Stomach (tissue), 9 donors: ENCODE results near the gene COA1. TPM values are rescaled to one million over a fixed set of nuclear protein-coding genes. Genes with fewer than 3 reads are reported as not detected.

ENCODE experiments used
- DNase-seq, 2 donors: peaks; one replicate each; pipeline versions ENCODE4 v3.0.0 to v3.0.0-alpha.2; 2013 to 2019
- H3K27ac ChIP-seq, 5 donors: fragments of 200-600 bp in 4 of 5; sonication (generic) in 4 of 5; one replicate each; pipeline ENCODE4 v1.5.1; 2013 to 2019; ENCODE audit warnings: mild to moderate bottlenecking in 1 of 5, moderate library complexity in 1 of 5
- H3K27me3 ChIP-seq, 3 donors: fragments of 200-600 bp; sonication (generic); one replicate each; pipeline ENCODE4 v1.5.1; 2017 to 2019; ENCODE audit warnings: mixed run types in 1 of 3
- H3K36me3 ChIP-seq, 4 donors: fragments of 200-600 bp; sonication (generic); 1 replicate in 3 of 4; 2 replicates in 1 of 4; pipeline ENCODE4 v1.5.1; 2016 to 2019
- H3K4me1 ChIP-seq, 4 donors: fragments of 200-600 bp; sonication (generic); one replicate each; pipeline ENCODE4 v1.5.1; 2016 to 2019
- H3K4me3 ChIP-seq, 4 donors: fragments of 200-600 bp; sonication (generic) in 3 of 4; one replicate each; pipeline ENCODE4 v1.5.1; 2016 to 2019; ENCODE audit warnings: mild to moderate bottlenecking in 1 of 4
- H3K9me3 ChIP-seq, 4 donors: fragments of 200-600 bp; sonication (generic); one replicate each; pipeline ENCODE4 v1.5.1; 2016 to 2019
- CTCF ChIP-seq, 7 experiments: fragments of 450-650 bp in 4 of 7; fragments of 200-600 bp in 3 of 7; sonication (generic) in 3 of 7; IDR thresholded peaks; one replicate each; pipeline ENCODE4 v1.5.1; 2016 to 2019; ENCODE audit warnings: antibody characterized with exemption in 7 of 7, control low read depth in 2 of 7, mild to moderate bottlenecking in 1 of 7
- EP300 ChIP-seq: sonication (generic); formaldehyde crosslinking; IDR thresholded peaks from one replicate; pipeline ENCODE4 v1.6.1; 2017; ENCODE audit warnings: antibody characterized with exemption
- POLR2A ChIP-seq, 4 donors: fragments of 450-650 bp; IDR thresholded peaks; one replicate each; pipeline ENCODE4 v1.6.1; 2016; ENCODE audit warnings: antibody characterized with exemption in 4 of 4, control low read depth in 2 of 4, mild to moderate bottlenecking in 1 of 4, moderate library complexity in 1 of 4
- POLR2AphosphoS5 ChIP-seq, 3 donors: sonication (generic); formaldehyde crosslinking; IDR thresholded peaks; one replicate each; pipeline ENCODE4 v1.6.1; 2016; ENCODE audit warnings: antibody characterized with exemption in 3 of 3
- WGBS, 5 donors: extraction: QIAGEN DNeasy Blood & Tissue Kit in 3 of 5; methylation state at CpG; one replicate each; pipeline versions ENCODE4 v1.1.5 to v1.1.7; 2013 to 2018; 5-methylcytosine and 5-hydroxymethylcytosine counted together
- intact Hi-C: fragments of 100-400 bp; cut with DNase I; formaldehyde crosslinking; loops from one replicate; pipeline ENCODE4 v1.15.1; 2023; ENCODE audit warnings: low total_unique reads
- polyA plus RNA-seq, 3 donors: library from polyadenylated mRNA; stranded (reverse); fragments of 200-250 nt; gene quantifications; one replicate each; pipeline ENCODE4 v1.2.3, GENCODE V29; 2013
- total RNA-seq, 5 donors: library from RNA; depleted of rRNA; stranded (reverse); fragments of >200 nt; gene quantifications; one replicate each; pipeline versions ENCODE4 v1.1.0 to v1.2.3, GENCODE V29; 2014 to 2016
- donor health status: healthy with polysubstance abuse.
- donor health status: Bipolar disorder and iron deficiency.
- donor health status: healthy.

COA1 gene
- total and polyA plus RNA-seq, 8 donors: 13.9 to 184 (median 69.9) TPM

GRCh38 chr7:43650457-43651052, 78.8 kb downstream of the COA1 start:
- TF ChIP-seq POLR2AphosphoS5 (IDR thresholded peaks at IDR 0.05): no peak
- TF ChIP-seq CTCF (IDR thresholded peaks at IDR 0.05): no peak
- TF ChIP-seq EP300: no peak
- TF ChIP-seq POLR2A (IDR thresholded peaks at IDR 0.05): no peak
- H3K9me3 ChIP-seq: no peaks in the 10 kb centered on the region
- intact Hi-C loops: no loop called here
- H3K36me3 ChIP-seq: peaks cover 0 to 4% (median 0%) of the 10 kb centered on the region in 4 donors
- peak overlapping the region; percentile 74 to 92 (median 91) for H3K27ac ChIP-seq
- H3K4me1 ChIP-seq: peaks cover 47 to 75% (median 60%) of the 10 kb centered on the region in 4 donors
- 43 to 65% (median 60%) methylated on average over 9 of the region's 9 CpGs for WGBS, 5 donors
- no peaks in the 10 kb centered on the region for H3K27me3 ChIP-seq
- DNase-seq: no peak
- no peak overlapping the region for H3K4me3 ChIP-seq

- WGBS, 5 donors: 50 to 69% (median 63%) methylated on average over 4 of the region's 4 CpGs
- H3K9me3 ChIP-seq: no peaks in the 10 kb centered on the region
- H3K36me3 ChIP-seq: peaks cover 0 to 11% (median 0%) of the 10 kb centered on the region in 4 donors
- no peaks in the 10 kb centered on the region for H3K27me3 ChIP-seq
- no peak for TF ChIP-seq EP300
- peak in 2 of 3 donors; percentile 54 to 56 for TF ChIP-seq POLR2AphosphoS5 (IDR thresholded peaks at IDR 0.05)
- no peak for TF ChIP-seq CTCF (IDR thresholded peaks at IDR 0.05)
- no peak for TF ChIP-seq POLR2A (IDR thresholded peaks at IDR 0.05)
- H3K27ac ChIP-seq: peak overlapping the region; percentile 59 to 92 (median 91)
- intact Hi-C loops: no loop called here
- peak in 1 of 2 donors; percentile 73 for DNase-seq
- no peak overlapping the region for H3K4me3 ChIP-seq
- peaks cover 47 to 78% (median 60%) of the 10 kb centered on the region in 4 donors for H3K4me1 ChIP-seq
Observed at GRCh38 chr7:43649755-43650274, 79.5 kb downstream of the COA1 start.

DNA sequence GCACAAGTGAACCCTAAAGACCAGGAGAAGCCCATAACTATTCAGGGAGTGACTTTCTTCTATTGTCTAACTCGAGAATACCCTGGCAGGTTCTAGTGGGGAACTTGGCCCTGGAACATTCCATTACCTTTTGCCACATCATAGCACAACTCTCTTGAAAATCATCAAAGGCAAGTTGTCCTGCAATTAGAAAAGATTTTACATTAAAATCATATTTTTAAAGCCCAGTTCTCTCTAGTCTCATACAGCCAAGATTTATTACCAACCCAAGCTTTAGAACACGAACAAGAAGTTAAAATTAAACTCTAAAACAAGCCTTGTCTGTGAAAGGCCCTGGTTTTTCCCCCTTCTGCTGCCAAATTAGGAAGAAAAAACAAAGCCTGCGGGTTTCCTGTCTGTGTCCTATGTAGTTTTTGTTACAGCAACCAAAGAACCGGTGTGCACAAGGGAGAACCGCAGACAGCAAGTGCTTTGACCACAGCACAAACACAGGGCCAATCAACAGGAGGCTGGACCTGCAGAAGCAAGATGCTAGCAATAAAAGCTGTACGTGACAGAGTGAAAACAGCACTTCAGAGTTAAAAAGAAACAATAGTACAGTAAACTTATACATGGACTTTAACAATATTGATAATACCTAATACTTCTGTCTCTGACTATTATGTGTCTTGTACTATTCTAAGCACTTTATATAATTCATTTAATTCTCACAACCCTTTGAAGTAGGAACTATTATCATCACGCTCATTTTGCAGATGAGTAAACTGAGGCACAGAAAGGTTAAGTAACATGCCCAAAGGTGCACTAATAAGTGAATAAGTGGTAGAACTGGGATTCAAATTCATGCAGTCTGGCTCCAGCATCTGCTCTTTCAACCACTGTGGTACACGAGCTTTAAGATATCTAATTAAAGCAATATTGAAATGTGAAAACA, 80.6 kb downstream of the COA1 start:
- Histone ChIP-seq H3K36me3 (peaks cover 3 to 19% (median 8%) of the 10 kb centered on the region in 4 donors), H3K9me3 (no peaks in the 10 kb centered on the region), H3K4me3 (peak overlapping the region in 1 of 4 donors; percentile 4), H3K27me3 (no peaks in the 10 kb centered on the region), H3K4me1 (peaks cover 47 to 81% (median 60%) of the 10 kb centered on the region in 4 donors), H3K27ac (peak overlapping the region; percentile 57 to 92 (median 91))
- peak in 1 of 2 donors; percentile 69 for DNase-seq
- TF ChIP-seq POLR2AphosphoS5 (IDR thresholded peaks at IDR 0.05): peak in 1 of 3 donors; percentile 8
- TF ChIP-seq POLR2A (IDR thresholded peaks at IDR 0.05): no peak
- WGBS, 5 donors: 26 to 49% (median 39%) methylated on average over 8 of the region's 8 CpGs
- intact Hi-C loops: no loop called here

- Histone ChIP-seq H3K36me3 (peaks cover 9 to 27% (median 16%) of the 10 kb centered on the region in 4 donors), H3K27ac (peak overlapping the region; percentile 84 to 92 (median 91)), H3K4me3 (no peak overlapping the region), H3K9me3 (no peaks in the 10 kb centered on the region), H3K4me1 (peaks cover 47 to 78% (median 60%) of the 10 kb centered on the region in 4 donors), H3K27me3 (no peaks in the 10 kb centered on the region)
- intact Hi-C loops: no loop called here
- DNase-seq: peak; percentile 71 to 89
- WGBS, 5 donors: 22 to 40% (median 32%) methylated on average over 10 of the region's 10 CpGs
- TF ChIP-seq EP300: no peak
- peak; percentile 54 to 90 (median 75) for TF ChIP-seq POLR2AphosphoS5 (IDR thresholded peaks at IDR 0.05)
Observed at GRCh38 chr7:43647673-43648472, 81.5 kb downstream of the COA1 start.
